Measurements from ENCODE around the gene PPIA.

The PPIA gene

GRCh38 chr7:44805950-44806349 lies 9.5 kb downstream of the PPIA start:
- no peak for TF ChIP-seq CTCF (IDR thresholded peaks at IDR 0.05; ENCODE audit: extremely low read depth, insufficient read depth, missing control alignments)
- in situ Hi-C loops (cut with MboI; ENCODE audit: low pct_unique_long_range_greater_than_20kb, low sequenced_read_pairs, unreplicated experiment), result no loop called here
- no peak for DNase-seq (ENCODE audit: low spot score)

DNA sequence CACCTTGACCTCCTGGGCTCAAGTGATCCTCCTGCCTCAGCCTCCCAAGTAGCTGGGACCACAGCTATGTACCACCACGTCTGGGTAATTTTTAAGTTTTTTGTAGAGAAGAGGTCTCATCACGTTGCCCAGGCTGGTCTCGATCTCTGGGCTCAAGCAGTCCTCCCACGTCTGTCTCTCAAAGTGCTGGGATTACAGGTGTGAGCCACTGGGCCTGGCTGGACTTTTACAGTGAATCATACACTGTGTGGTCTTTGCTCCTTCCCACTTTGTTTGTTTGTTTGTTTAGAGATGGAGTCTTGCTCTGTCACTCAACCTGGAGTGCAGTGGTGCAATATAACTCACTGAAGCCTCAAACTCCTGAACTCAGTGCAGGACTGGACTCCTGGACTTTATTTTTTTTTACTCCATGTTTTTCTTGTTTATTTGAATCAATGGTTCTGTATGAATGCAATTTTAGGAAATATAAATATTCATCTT lies 12.5 kb downstream of the PPIA start:
- TF ChIP-seq CTCF (IDR thresholded peaks at IDR 0.05; ENCODE audit: extremely low read depth, insufficient read depth, missing control alignments), result no peak
- in situ Hi-C loops (cut with MboI; ENCODE audit: low pct_unique_long_range_greater_than_20kb, low sequenced_read_pairs, unreplicated experiment), result no loop called here

DNA sequence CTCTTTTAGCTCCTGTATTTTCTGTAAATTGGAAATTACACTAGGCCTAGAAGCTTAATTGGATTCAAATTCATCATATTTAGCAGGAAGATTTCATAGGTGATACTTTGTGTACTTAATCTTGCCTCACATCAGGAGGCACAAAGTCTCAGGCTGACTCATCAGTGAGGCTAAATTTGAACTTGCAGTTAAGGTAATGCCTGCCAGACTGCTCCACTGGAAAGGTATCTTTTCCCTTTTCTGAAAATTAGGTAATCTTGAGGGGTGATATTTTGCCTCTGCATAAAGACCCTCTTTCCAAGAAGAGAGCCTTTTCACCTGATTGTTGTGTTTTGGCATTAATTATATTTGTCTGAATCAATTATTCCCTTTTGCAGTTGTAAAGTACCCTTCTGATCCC lies 14.6 kb downstream of the PPIA start:
- no peak for TF ChIP-seq CTCF (IDR thresholded peaks at IDR 0.05; ENCODE audit: extremely low read depth, insufficient read depth, missing control alignments)
- in situ Hi-C loops (cut with MboI; ENCODE audit: low pct_unique_long_range_greater_than_20kb, low sequenced_read_pairs, unreplicated experiment), result no loop called here
- no peak for DNase-seq (ENCODE audit: low spot score)

More for the DNA sequence above, 12.5 kb downstream of the PPIA start:
- no peak for DNase-seq (ENCODE audit: low spot score)

- in situ Hi-C loops (cut with MboI; ENCODE audit: low pct_unique_long_range_greater_than_20kb, low sequenced_read_pairs, unreplicated experiment), result no loop called here
- TF ChIP-seq CTCF (IDR thresholded peaks at IDR 0.05; ENCODE audit: extremely low read depth, insufficient read depth, missing control alignments), result no peak
- DNase-seq (ENCODE audit: low spot score), result no peak
These were observed 15.1 kb downstream of the PPIA start for GRCh38 chr7:44811571-44811970.

GRCh38 chr7:44814919-44815318 lies 18.4 kb downstream of the PPIA start:
- in situ Hi-C loops (cut with MboI; ENCODE audit: low pct_unique_long_range_greater_than_20kb, low sequenced_read_pairs, unreplicated experiment), result no loop called here
- DNase-seq (ENCODE audit: low spot score), result no peak
- no peak for TF ChIP-seq CTCF (IDR thresholded peaks at IDR 0.05; ENCODE audit: extremely low read depth, insufficient read depth, missing control alignments)

DNA sequence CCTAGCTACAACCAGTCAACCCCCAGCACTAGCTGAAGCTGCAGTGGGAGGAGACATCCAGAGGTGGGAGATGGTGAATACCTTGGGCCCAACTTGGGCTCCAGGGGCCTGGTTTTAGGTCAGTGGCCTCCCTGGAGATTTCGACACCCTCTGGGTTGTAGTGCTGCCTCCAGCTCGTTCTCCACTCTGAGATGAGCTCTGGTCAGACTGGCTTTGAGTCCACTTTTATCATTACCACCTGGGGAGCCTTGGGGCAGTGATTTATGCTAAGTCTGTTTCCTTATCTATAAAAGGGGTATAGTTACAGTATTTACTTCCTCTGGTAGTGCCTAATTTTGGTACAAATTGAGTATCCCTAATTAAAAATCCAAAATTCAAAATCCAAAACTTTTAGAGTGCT lies 22.8 kb downstream of the PPIA start:
- no peak for TF ChIP-seq CTCF (IDR thresholded peaks at IDR 0.05; ENCODE audit: extremely low read depth, insufficient read depth, missing control alignments)
- in situ Hi-C loops (cut with MboI; ENCODE audit: low pct_unique_long_range_greater_than_20kb, low sequenced_read_pairs, unreplicated experiment), result no loop called here
- no peak for DNase-seq (ENCODE audit: low spot score)

GRCh38 chr7:44823255-44823781 lies 26.8 kb downstream of the PPIA start:
- in situ Hi-C loops (cut with MboI; ENCODE audit: low pct_unique_long_range_greater_than_20kb, low sequenced_read_pairs, unreplicated experiment), result no loop called here
- TF ChIP-seq CTCF (IDR thresholded peaks at IDR 0.05; ENCODE audit: extremely low read depth, insufficient read depth, missing control alignments), result no peak
- no peak for DNase-seq (ENCODE audit: low spot score)
